ENCODE data around the gene SCAMP5.

SCAMP5 gene

DNA sequence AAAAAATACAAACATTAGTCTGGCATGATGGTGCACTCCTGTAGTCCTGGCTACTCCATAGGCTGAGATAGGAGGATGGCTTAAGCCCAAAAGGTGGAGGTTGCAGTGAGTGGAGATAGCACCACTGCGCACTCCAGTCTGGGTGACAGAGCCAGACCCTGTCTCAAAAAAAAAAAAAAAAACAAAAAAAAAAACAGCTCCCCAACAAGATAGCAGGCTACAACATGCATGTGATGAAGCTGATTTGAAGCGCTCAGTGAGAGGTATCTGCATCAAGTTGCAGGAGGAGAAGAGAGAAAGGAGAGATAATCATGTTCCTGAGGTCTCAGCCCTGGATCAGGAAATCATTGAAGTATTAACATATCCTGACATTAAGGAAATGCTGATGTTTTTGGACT, 27.4 kb downstream of the SCAMP5 start:
- TF ChIP-seq, protein P1, sequence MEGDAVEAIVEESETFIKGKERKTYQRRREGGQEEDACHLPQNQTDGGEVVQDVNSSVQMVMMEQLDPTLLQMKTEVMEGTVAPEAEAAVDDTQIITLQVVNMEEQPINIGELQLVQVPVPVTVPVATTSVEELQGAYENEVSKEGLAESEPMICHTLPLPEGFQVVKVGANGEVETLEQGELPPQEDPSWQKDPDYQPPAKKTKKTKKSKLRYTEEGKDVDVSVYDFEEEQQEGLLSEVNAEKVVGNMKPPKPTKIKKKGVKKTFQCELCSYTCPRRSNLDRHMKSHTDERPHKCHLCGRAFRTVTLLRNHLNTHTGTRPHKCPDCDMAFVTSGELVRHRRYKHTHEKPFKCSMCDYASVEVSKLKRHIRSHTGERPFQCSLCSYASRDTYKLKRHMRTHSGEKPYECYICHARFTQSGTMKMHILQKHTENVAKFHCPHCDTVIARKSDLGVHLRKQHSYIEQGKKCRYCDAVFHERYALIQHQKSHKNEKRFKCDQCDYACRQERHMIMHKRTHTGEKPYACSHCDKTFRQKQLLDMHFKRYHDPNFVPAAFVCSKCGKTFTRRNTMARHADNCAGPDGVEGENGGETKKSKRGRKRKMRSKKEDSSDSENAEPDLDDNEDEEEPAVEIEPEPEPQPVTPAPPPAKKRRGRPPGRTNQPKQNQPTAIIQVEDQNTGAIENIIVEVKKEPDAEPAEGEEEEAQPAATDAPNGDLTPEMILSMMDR (IDR thresholded peaks at IDR 0.05) = no peak
- TF ChIP-seq ZFX (IDR thresholded peaks at IDR 0.05; ENCODE audit: borderline replicate concordance) = no peak
- H3K27ac ChIP-seq = peak overlapping the region; percentile 79

GRCh38 chr15:75023181-75023871, 28.0 kb downstream of the SCAMP5 start, which contains the start of gene PPCDC:
TSS of gene PPCDC (plus strand) at chr15:75023590. CDS start at chr15:75028319, 4,729 bp downstream.
- H3K27ac ChIP-seq = peak within 1 kb of the TSS; percentile 79

DNA sequence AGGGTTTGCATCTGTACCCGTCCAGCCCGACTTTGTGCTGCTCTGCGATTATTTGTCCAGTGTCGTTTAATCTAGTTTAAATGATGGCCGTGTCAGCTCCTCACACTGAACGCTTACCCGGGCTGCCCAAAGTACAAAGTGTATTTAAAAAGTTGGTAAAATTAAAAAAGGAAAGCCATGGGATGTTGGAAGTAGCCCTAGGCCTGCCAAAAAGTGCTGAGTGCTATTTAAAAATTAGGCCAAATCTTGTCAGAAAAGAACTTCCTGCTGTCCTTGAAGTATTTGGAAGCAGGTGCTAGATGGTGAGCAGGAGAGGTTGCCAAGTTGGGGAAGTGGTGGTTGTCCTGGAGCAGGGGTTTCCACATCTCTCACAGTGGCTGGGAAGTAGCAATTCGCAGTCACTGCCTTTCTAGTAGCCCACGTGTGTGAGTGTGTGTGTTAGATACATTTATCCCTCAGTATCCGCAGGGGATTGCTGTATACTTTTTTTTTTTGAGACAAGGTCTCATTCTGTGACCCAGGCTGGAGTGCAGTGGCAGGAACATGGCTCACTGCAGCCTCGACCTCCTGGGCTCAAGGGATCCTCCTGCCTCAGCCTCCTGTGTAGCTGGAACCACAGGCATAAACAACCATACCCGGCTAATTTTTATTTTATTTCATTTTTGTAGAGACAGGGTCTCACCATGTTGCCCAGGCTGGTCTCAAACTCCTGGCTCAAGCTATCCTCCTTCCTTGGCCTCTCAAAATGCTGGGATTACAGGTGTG, 28.7 kb downstream of the SCAMP5 start:
- TF ChIP-seq ZFX (IDR thresholded peaks at IDR 0.05; ENCODE audit: borderline replicate concordance) = no peak
- TF ChIP-seq, protein P1 (IDR thresholded peaks at IDR 0.05) = no peak
- peak overlapping the region; percentile 79 for H3K27ac ChIP-seq

More at GRCh38 chr15:75023181-75023871, 28.0 kb downstream of the SCAMP5 start, which contains the start of gene PPCDC:
- TF ChIP-seq ZFX (IDR thresholded peaks at IDR 0.05; ENCODE audit: borderline replicate concordance) = no peak
- TF ChIP-seq, protein P1 (IDR thresholded peaks at IDR 0.05) = no peak

DNA sequence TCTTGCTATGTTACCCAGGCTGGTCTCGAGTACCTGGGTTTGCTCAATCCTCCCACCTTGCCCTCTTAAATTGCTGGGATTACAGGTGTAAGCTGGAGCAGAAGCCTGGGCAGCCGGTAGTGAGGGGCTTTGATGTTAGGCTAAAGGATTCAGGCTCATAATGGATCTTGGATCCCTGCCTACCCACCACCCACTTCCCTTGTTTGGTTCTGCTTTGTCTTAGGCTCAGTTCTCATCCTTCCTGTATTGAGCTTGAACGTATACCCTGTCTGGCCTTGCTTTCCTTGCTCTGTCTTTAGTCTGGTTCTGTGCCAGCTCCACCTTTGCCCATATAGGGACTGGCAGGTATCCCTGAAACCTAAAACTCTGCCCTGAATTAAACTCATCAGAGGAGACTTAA, 29.7 kb downstream of the SCAMP5 start:
- no peak for TF ChIP-seq ZFX (IDR thresholded peaks at IDR 0.05; ENCODE audit: borderline replicate concordance)
- TF ChIP-seq, protein P1 (IDR thresholded peaks at IDR 0.05) = no peak
- peak overlapping the region; percentile 79; the same call in 1 of the 2 replicates for H3K27ac ChIP-seq

DNA sequence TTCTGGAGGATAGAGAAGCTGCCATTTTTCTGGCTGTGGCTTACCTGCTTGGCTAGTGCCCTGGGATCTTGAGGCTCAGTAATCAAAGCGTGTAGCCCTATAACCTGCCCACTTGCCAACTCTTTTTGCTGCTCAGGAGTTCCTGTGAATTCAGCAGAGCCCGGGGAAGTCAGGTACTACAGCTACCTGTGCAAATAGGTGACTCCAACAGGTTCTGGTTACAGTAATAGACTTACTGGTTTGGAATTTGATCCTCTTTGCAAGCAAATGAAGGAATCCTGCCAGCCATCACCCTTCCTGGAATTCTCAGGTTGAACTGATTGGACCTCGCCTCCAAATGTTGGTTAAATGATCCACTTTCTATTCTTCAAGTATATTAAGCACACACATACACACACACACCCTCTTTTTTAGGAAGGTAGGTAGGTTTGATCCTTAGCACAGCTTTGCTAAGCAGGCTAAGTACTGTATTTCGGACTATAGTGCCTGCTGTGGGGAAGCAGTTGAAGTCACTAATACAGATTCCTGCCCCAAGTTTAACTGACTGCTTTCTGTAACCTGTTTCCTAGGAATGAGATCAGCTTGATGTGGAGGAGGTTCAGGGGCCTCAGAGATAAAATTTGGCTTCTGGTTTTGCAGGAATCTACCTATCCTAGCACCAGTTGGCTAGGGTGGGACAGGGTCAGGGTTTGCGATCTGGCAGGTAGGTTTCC, 30.3 kb downstream of the SCAMP5 start:
- TF ChIP-seq, protein P1 (IDR thresholded peaks at IDR 0.05) = no peak
- no peak for TF ChIP-seq ZFX (IDR thresholded peaks at IDR 0.05; ENCODE audit: borderline replicate concordance)
- peak overlapping the region; percentile 79; the same call in 1 of the 2 replicates for H3K27ac ChIP-seq

DNA sequence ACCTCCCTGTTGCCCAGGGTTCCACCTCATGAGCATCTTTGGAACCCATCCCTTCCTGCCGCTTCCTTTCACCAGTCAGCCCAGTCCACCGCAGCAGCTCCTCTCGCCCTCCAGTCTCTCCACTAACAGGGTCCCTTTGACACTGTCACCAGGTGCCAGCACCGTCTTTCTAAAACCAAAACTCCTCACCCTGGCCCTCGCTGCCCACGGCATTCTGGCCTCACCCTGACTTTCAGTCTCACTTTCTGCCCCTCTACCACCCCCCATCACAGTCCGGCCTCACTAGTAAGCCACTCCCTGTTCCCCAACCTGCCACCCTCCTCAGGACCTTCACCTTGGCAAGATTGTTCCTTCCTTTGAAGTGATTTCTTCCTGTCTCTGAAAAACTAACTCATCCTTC, 32.2 kb downstream of the SCAMP5 start:
- no peak overlapping the region for H3K27ac ChIP-seq
- TF ChIP-seq, protein P1 (IDR thresholded peaks at IDR 0.05) = no peak
- TF ChIP-seq ZFX (IDR thresholded peaks at IDR 0.05; ENCODE audit: borderline replicate concordance) = no peak
